M059J (cell line): Measurements from ENCODE around the gene WDR82. TPM values are rescaled to one million over a fixed set of nuclear protein-coding genes. Genes with fewer than 3 reads are reported as not detected.

ENCODE experiments used
- DNase-seq: peaks from one replicate; pipeline ENCODE4 v3.0.0-alpha.2; 2012; ENCODE audit warnings: low read depth
- total RNA-seq: library from RNA; depleted of rRNA; stranded (reverse); fragments of >200 nt; shearing (Covaris generic); gene quantifications from 2 replicates; pipeline ENCODE4 v1.2.3, GENCODE V29; 2014

Gene WDR82
- total RNA-seq, 1 experiment from 2014 or later = 35.5 TPM

- peak; percentile 57 for DNase-seq
Observed at GRCh38 chr3:52238761-52239701, 39.4 kb downstream of the WDR82 start, which contains the start of gene TWF2. TSS of gene TWF2 (minus strand) at chr3:52239158. CDS start at chr3:52239016, 142 bp downstream.

- peak; percentile 30 for DNase-seq
Observed at GRCh38 chr3:52238193-52238760, 40.2 kb downstream of the WDR82 start.

DNA sequence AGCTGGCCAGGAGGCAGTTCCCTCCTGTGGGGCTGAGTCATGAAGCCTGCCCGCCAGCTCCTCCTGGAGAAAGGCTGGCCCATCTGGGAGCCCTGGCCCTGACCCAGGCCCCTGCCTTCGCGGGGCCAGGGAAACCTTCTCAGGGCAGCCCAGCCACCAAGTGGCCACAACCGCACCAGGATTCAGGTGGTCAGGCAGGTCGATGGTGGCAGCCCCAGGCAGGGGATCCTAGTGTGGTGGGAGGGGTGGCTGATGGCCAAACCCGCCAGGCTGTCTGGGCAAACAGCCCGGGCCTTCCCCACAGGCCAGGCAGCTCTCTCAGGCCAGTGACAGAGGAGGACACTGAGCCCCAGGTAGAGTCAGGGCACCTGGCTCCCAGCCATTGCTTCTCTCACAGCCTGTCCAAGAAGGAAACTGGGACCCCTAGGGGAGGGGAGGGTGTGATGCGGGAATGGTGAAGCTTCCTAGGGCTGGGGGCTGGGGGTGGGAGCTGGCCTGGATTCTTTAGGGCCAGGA is 40.7 kb downstream of the WDR82 start:
- peak; percentile 96 for DNase-seq

DNA sequence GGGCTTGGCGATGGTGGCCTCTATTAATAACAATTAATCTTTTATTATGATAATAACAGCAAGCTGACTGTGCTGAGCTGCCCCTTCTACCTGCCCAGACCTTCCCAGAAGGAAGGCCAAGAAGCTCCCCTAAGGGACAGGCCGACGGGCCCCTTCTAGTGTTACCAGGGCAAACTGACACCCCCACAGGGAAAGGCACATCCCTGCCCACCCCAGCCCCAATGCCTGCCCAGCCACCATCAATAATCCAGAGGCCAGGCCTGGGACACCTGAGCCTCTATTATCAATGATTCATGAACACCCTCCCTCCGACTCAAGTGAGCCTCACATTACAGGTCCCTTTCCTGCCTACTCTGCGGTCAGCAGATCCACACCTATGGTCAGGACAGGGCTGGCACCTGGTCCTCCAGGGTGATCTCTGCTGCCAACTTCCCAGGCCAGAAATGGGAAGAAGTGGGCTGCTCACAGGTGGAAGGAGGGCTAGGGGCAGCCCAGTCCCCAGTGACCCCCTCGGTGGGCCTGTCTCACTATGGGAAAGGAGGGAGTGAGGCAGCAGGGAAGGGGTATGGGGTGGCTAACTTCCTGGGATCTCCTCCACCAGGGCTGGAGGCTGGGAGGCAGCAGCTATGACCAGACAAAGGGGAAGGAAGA is 41.3 kb downstream of the WDR82 start:
- peak; percentile 50 for DNase-seq

DNA sequence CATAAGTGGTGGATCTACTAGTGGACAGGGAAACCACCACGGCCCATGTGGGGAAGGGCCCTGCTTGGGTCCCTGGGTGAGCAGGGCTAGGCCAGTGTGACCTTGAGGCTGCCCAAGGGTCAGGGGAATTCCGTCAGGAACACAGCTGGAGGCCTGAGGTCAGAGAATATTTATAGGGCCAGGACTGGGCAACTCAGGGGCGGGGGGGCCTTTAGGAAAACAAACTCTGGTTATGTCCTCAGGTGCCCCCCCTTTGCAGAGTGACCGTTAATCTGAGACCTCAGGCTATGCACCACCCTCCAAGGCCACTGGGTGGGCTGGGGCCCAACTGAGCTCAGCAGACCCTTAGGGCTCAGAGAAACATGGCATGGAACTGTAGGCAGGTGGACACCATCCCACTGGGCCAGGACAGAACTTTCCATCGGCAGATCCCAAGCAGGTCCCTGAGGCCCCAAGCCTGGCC is 42.0 kb downstream of the WDR82 start:
- DNase-seq = no peak

DNA sequence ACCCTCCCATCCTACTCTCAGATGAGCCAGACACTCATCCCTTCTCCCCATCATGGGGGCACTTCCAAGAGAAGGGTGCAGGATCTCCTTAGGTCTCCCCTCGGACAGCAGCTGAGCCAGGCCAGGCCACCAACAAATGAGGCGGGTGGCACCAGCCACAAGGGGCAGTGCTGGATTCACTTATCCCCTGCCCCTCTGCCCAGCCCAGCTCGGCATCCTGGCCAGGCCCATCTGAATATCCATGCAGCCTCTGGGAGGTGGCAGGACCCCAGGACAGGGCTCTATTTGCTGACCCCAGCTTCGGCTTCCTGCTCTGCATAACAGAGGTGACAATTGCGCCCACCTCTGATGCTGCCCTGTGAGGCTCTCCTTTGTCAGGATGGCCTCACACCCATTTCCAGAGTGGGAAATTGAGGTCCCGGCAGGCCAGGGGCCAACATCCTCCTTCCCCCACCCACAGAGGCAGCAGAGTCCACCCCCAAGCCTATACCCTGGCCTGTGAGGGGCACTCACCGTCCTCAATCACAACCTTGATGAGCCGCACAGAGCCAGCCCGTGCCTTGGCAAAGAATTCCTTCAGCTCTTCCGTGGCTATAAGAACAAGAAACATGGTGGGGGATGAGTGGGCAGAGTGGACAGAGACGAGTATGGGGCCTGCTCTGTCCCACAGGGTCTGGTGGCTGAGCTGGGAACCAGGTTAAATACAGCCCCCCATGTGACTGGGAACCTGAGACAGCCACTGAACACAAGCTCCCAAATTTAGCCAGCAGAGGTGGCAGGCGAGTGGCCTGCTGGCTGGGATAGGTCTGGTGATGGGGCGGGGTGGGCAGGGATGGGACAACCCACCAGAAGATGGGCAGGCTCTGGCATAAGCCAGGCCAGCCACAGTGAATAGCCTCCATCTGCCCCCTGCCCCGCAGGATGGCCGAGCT is 43.7 kb downstream of the WDR82 start:
- no peak for DNase-seq

GRCh38 chr3:52233968-52234367 is 44.5 kb downstream of the WDR82 start:
- DNase-seq = no peak

DNA sequence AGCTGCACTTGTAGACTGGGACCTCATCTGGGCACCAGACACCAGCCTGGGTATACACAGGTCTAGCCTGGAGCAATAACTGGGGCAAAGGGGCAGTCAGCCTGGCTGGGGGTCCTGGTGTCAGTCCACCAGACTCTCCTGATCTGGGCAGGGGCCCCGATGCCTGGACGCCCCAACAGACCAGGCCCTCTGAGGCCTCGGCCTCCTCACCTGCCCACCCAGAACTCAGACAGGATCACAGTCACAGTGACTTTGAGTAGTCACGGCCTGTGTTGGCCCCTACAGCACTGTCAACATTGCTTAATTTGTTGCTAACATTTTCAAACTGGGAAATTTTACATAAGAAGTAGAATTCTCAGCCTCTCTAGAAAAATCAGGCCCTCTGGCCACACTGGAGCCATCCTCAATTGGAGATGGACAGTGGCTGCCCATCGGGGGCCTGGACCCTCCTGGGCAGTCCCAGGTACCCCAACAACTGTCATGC is 45.3 kb downstream of the WDR82 start:
- DNase-seq = no peak

DNA sequence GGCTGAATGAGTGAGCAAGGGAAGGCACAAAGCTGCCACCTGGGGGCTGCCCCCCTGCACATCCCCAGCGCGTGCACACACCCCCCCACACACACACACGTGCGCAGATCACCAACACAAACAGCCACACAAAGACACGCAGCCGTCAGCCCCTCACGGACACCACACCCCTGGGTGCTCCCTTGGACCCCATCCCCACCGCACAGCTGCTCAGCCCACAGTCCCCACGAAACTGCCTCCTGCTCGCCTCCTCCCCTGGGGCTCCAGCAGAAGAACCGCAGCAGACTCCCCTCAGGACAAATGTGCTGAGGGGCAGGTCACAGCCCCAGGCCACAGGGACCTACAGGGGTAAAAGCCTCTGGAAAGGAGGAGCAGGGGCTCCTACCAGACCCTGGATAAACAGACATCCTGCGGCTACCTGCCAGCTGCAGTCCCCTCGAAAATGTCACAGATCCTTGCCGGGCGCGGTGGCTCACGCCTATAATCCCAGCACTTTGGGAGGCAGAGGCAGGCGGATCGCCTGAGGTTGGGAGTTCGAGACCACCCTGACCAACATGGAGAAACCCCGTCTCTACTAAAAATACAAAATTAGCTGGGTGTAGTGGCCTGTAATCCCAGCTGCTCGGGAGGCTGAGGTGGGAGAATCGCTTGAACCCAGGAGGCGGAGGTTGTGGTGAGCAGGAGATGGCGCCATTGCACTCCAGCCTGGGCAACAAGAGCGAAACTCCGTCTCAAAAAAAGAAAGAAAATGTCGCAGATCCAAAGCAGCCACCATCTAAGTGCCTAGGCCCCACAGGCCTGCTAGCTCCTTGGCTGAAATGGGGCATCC is 46.0 kb downstream of the WDR82 start:
- DNase-seq = no peak

DNA sequence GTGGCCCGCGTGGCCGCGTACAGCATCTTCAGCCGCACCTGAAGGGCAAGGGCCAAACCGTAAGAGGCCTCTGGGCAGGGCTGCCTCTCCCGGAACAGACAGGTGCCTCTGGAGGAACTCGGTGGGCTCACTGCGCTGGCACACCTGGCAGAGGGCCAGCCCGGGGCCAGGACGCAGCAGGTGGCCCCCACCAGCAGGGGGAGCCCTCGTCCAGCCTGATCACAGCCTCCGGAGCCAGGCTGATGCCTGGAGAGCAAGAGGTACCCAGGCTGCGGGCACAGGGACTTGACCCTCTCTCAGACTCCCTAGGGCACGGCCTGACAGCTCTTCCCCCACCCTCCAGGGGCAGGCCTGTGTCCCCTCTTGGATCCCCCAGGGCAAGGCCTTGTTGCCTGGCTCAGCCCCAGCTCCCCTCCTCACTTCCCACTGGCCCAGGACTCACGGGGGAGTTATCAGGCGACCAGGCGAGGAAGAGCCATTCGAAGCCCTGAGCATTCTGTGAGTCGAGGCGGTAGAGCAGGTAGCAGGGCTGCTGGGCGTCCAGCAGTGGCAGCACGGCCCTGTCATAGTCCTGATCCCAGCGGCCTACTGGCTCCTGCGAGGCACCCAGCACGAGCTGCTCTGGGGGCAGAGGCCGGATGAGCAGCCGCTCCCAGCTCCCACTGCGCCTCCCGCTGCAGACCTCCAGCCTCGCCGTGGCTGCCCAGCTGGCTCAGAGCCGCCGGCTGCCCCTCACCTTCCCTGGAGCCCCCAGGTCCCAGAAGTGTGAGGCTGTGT is 46.8 kb downstream of the WDR82 start:
- DNase-seq = peak; percentile 34

GRCh38 chr3:52230889-52231499 is 47.5 kb downstream of the WDR82 start:
- no peak for DNase-seq

DNA sequence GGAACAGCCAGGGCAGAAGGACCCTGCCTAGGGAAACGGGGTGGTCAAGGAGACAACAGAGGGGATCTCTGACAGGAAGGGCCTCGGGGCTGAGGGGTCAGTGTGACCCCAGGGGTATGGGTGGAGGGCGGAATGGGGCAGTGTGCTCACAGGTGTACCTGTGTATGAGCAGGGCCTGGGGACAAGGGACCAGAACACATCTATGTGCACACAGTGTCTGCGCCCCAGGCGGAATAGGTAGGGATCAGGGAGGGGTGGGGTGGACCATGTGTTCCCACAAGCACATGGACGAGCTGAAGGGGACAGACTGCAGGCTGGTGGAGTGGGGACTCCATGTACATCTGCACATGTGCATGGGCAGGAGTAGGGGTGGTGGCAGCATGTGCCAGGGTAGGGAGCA is 48.0 kb downstream of the WDR82 start:
- DNase-seq = no peak

DNA sequence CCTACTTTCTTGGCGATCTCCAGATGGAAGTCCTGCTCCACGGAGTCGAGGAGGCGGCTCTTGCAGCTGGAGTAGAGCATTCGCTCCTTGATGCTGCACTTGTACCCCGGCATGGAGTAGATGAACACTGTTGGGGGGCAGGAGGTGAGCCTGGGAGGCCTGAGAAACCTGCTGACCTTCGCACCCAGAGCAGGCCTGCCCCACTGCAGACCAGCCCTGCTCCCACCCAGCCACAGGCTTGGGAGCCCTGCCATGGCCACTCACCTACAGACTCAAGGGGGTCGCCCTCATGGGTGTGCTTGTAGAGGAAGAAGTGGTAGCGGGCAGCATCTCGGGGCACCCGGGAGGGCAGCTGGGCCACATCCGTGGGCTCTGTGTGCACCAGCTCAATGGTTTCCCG is 48.8 kb downstream of the WDR82 start:
- DNase-seq = no peak

DNA sequence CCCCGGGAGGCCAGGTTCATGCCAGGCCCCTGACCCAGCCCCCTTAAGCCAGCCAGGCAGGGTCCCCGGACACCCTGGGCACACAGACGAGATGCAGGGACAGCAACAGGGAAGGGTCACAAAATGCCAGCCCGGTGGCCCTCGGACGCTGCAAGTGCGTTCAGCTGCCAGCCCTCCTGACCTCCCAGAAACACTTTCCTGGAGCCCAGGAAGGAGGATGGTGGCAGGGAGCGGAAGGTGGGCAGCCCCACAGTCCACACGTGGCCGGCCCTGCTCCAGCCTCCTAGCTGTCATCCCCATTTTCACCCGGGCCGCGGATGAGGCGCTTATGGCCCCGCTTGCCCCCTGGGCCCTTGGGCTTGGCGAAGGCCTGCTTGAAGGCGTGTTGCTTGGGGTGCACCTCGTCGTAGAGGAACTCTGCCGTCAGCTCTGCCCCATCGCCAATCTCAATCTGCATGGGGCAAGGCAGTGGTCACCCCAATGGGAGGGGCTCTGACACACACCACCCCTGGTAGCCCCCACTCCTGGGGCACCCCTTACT is 49.6 kb downstream of the WDR82 start:
- DNase-seq = no peak

- no peak for DNase-seq
Observed at GRCh38 chr3:52228266-52228665, 50.2 kb downstream of the WDR82 start.

DNA sequence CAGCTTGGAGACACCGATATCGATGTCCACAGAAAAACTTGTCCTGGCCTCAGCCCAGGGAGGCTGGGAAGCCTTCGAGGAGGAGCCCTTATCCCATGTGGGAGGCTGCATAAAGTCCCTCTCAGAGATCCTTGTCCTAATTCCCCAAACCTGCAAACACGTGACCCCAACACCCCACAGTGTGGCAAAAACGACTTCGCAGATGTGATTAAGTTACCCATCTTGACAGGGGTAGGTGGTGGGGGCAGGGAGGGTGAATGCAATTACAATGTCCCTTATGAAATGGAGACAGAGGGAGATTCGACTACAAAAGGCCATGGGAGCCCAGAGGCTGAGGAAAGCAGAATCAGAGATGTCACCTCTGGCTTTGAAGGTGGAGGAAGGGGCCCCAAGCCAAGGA is 50.7 kb downstream of the WDR82 start:
- DNase-seq = no peak

DNA sequence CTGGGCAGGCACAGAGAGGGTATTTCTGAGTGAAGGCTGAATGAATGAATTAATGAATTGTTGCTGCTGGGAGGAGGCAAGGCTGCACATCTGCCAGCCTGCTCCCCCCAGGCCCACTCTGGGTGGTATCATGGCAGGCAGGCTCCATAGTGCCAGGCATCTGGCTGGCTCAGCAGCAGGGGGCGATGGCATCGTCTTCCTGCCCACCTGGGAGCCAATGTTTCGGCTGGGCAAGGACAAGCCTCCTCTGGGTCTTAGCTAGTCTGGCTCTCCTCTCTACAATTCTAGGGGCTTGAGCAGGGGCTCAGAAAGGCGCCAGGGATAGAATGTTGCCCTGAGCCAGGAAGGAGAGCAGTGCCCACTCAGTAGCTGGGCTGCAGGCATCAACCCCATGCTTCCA is 51.3 kb downstream of the WDR82 start:
- no peak for DNase-seq

- DNase-seq = no peak
Observed at GRCh38 chr3:52226229-52226817, 52.1 kb downstream of the WDR82 start.
